ENCODE data around the gene MAP1LC3B2. TPM values are rescaled to one million over a fixed set of nuclear protein-coding genes. Genes with fewer than 3 reads are reported as not detected.

The MAP1LC3B2 gene
- total RNA-seq, 1 donor from 2014 or later: 5.8 TPM

GRCh38 chr12:116609319-116610114, 50.3 kb downstream of the MAP1LC3B2 start:
- no peak overlapping the region for H3K27ac Mint-ChIP-seq (ENCODE audit: unreplicated experiment)
- FAIRE-seq (no peak), DNase-seq (ENCODE audit: low read depth) (no peak)
- H3K27me3 ChIP-seq (ENCODE audit: insufficient read depth, low read length): no peaks in the 10 kb centered on the region
- no peak overlapping the region for H3K4me3 Mint-ChIP-seq (ENCODE audit: unreplicated experiment)
- no peaks in the 10 kb centered on the region for H3K4me1 Mint-ChIP-seq (ENCODE audit: low read depth, unreplicated experiment)
- peaks cover 8% of the 10 kb centered on the region for H3K9me3 Mint-ChIP-seq (ENCODE audit: unreplicated experiment)
- H3K79me2 ChIP-seq (ENCODE audit: insufficient read depth, low read length): no peaks in the 10 kb centered on the region
- H3K36me3 ChIP-seq (ENCODE audit: insufficient read depth, low read length): no peaks in the 10 kb centered on the region
- no peak overlapping the region for H3K4me2 ChIP-seq (ENCODE audit: low read length)
- no peaks in the 10 kb centered on the region for H3K4me1 ChIP-seq (ENCODE audit: insufficient read depth, low read length)
- H2AFZ ChIP-seq (ENCODE audit: low read depth, low read length): no peak overlapping the region
- H3K27ac ChIP-seq (ENCODE audit: low read depth, low read length): no peak overlapping the region
- H3K36me3 Mint-ChIP-seq (ENCODE audit: low read depth, unreplicated experiment): no peaks in the 10 kb centered on the region
- no peak for TF ChIP-seq CTCF (IDR thresholded peaks at IDR 0.05; ENCODE audit: insufficient read depth, low read depth, low read length)
- no peak for TF ChIP-seq EZH2 (IDR thresholded peaks at IDR 0.05; ENCODE audit: insufficient read depth, low read length)
- no peak overlapping the region for H3K4me3 ChIP-seq (ENCODE audit: insufficient read depth, low read depth, low read length)
- H4K20me1 ChIP-seq (ENCODE audit: insufficient read depth, low read length): no peaks in the 10 kb centered on the region
- no peaks in the 10 kb centered on the region for H3K9me3 ChIP-seq (ENCODE audit: insufficient read depth, low read depth, low read length)
- H3K27me3 Mint-ChIP-seq (ENCODE audit: low read depth, unreplicated experiment): peaks cover 4% of the 10 kb centered on the region
- no peak overlapping the region for H3K9ac ChIP-seq (ENCODE audit: low read length)

GRCh38 chr12:116610971-116611541, 51.9 kb downstream of the MAP1LC3B2 start:
- no peak for TF ChIP-seq CTCF (IDR thresholded peaks at IDR 0.05; ENCODE audit: insufficient read depth, low read depth, low read length)
- TF ChIP-seq EZH2 (IDR thresholded peaks at IDR 0.05; ENCODE audit: insufficient read depth, low read length): no peak
- H3K4me1 Mint-ChIP-seq (ENCODE audit: low read depth, unreplicated experiment): no peaks in the 10 kb centered on the region
- Histone ChIP-seq H3K27ac (ENCODE audit: low read depth, low read length) (no peak overlapping the region), H3K4me2 (ENCODE audit: low read length) (no peak overlapping the region), H3K9ac (ENCODE audit: low read length) (no peak overlapping the region), H4K20me1 (ENCODE audit: insufficient read depth, low read length) (no peaks in the 10 kb centered on the region), H3K36me3 (ENCODE audit: insufficient read depth, low read length) (no peaks in the 10 kb centered on the region), H3K27me3 (ENCODE audit: insufficient read depth, low read length) (no peaks in the 10 kb centered on the region), H3K4me1 (ENCODE audit: insufficient read depth, low read length) (no peaks in the 10 kb centered on the region), H2AFZ (ENCODE audit: low read depth, low read length) (no peak overlapping the region), H3K4me3 (ENCODE audit: insufficient read depth, low read depth, low read length) (no peak overlapping the region), H3K9me3 (ENCODE audit: insufficient read depth, low read depth, low read length) (no peaks in the 10 kb centered on the region), H3K79me2 (ENCODE audit: insufficient read depth, low read length) (no peaks in the 10 kb centered on the region)
- no peak overlapping the region for H3K4me3 Mint-ChIP-seq (ENCODE audit: unreplicated experiment)
- peaks cover 4% of the 10 kb centered on the region for H3K27me3 Mint-ChIP-seq (ENCODE audit: low read depth, unreplicated experiment)
- no peak overlapping the region for H3K27ac Mint-ChIP-seq (ENCODE audit: unreplicated experiment)
- FAIRE-seq: no peak
- peaks cover 8% of the 10 kb centered on the region for H3K9me3 Mint-ChIP-seq (ENCODE audit: unreplicated experiment)
- no peak for DNase-seq (ENCODE audit: low read depth)
- no peaks in the 10 kb centered on the region for H3K36me3 Mint-ChIP-seq (ENCODE audit: low read depth, unreplicated experiment)

- Mint-ChIP-seq H3K4me1 (ENCODE audit: low read depth, unreplicated experiment) (no peaks in the 10 kb centered on the region), H3K4me3 (ENCODE audit: unreplicated experiment) (no peak overlapping the region), H3K27me3 (ENCODE audit: low read depth, unreplicated experiment) (peaks cover 4% of the 10 kb centered on the region), H3K36me3 (ENCODE audit: low read depth, unreplicated experiment) (no peaks in the 10 kb centered on the region), H3K27ac (ENCODE audit: unreplicated experiment) (no peak overlapping the region), H3K9me3 (ENCODE audit: unreplicated experiment) (peaks cover 6% of the 10 kb centered on the region)
- H3K27ac ChIP-seq (ENCODE audit: low read depth, low read length): no peak overlapping the region
- DNase-seq (ENCODE audit: low read depth) (no peak), FAIRE-seq (no peak)
- no peak overlapping the region for H2AFZ ChIP-seq (ENCODE audit: low read depth, low read length)
- no peak overlapping the region for H3K9ac ChIP-seq (ENCODE audit: low read length)
- H3K4me3 ChIP-seq (ENCODE audit: insufficient read depth, low read depth, low read length): no peak overlapping the region
- H3K79me2 ChIP-seq (ENCODE audit: insufficient read depth, low read length): no peaks in the 10 kb centered on the region
- H4K20me1 ChIP-seq (ENCODE audit: insufficient read depth, low read length): no peaks in the 10 kb centered on the region
- H3K4me2 ChIP-seq (ENCODE audit: low read length): no peak overlapping the region
- no peaks in the 10 kb centered on the region for H3K27me3 ChIP-seq (ENCODE audit: insufficient read depth, low read length)
- H3K4me1 ChIP-seq (ENCODE audit: insufficient read depth, low read length): no peaks in the 10 kb centered on the region
- TF ChIP-seq CTCF (IDR thresholded peaks at IDR 0.05; ENCODE audit: insufficient read depth, low read depth, low read length) (no peak), EZH2 (IDR thresholded peaks at IDR 0.05; ENCODE audit: insufficient read depth, low read length) (no peak)
- H3K36me3 ChIP-seq (ENCODE audit: insufficient read depth, low read length): no peaks in the 10 kb centered on the region
- no peaks in the 10 kb centered on the region for H3K9me3 ChIP-seq (ENCODE audit: insufficient read depth, low read depth, low read length)
Observed at GRCh38 chr12:116612436-116612835, 53.3 kb downstream of the MAP1LC3B2 start.
